Measurements from ENCODE around the gene LINC01488. TPM values are rescaled to one million over a fixed set of nuclear protein-coding genes. Genes with fewer than 3 reads are reported as not detected.

Gene LINC01488
- total RNA-seq, 4 donors from 2014 or later, result not detected

DNA sequence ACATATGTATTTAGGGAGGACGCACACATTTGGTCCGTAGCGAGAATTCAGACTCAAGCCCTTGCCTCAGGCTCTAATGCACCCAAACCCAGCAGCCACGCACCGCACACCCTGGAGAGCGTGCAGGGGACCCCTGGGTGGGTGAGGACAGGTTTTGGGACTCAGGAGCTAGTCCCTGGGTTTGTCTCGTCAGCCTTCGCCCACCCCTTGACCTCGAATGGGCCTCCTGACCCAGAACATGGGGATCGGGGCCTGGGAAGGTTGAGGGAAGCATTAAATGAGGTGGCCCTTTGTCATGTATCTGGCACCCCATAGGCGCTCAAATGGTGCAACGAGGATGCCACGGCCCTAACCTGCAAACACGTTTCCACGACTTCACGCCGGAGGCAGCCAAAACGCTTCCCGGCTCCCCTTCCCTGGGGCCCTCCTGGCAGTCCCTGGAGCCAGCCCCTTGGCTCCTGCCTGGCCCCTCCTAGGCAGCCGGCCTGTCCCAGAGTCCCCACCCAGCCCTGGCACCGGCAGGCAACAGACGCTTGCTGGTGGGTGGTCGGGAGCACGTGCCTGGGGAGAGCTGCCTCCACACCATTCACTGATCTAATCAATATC lies 5.5 kb upstream of the LINC01488 start:
- Histone ChIP-seq H3K4me1 (peaks cover 0 to 24% (median 4%) of the 10 kb centered on the region in 4 donors), H3K27me3 (no peaks in the 10 kb centered on the region), H3K27ac (no peak overlapping the region), H3K4me3 (no peak overlapping the region), H3K9me3 (no peaks in the 10 kb centered on the region), H3K36me3 (peaks cover 0 to 5% (median 0%) of the 10 kb centered on the region in 3 donors)
- TF ChIP-seq, protein P1, sequence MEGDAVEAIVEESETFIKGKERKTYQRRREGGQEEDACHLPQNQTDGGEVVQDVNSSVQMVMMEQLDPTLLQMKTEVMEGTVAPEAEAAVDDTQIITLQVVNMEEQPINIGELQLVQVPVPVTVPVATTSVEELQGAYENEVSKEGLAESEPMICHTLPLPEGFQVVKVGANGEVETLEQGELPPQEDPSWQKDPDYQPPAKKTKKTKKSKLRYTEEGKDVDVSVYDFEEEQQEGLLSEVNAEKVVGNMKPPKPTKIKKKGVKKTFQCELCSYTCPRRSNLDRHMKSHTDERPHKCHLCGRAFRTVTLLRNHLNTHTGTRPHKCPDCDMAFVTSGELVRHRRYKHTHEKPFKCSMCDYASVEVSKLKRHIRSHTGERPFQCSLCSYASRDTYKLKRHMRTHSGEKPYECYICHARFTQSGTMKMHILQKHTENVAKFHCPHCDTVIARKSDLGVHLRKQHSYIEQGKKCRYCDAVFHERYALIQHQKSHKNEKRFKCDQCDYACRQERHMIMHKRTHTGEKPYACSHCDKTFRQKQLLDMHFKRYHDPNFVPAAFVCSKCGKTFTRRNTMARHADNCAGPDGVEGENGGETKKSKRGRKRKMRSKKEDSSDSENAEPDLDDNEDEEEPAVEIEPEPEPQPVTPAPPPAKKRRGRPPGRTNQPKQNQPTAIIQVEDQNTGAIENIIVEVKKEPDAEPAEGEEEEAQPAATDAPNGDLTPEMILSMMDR (IDR thresholded peaks at IDR 0.05), result no peak
- no peak for TF ChIP-seq POLR2A (IDR thresholded peaks at IDR 0.05)
- DNase-seq, result no peak

- DNase-seq, result no peak
These were observed 4.9 kb upstream of the LINC01488 start for GRCh38 chr11:69476509-69476961.

DNA sequence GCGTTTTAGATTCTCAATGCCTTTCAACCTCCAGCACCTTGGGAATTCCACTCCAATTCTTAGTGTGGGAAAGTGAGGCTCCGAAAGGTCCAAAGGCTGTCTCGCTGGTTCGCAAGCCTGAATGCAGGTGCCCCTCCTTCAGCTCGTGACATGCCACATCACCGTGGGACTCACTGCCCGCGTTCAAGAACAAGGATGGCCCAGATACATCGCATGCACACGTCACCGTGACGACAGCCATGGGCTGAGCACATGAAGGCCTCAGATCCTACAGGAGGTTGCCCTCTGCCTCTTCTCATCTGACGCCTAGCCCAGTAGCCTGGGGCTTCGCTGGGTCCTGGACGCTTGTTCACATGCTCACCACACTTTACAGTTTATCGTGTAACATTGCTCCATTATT lies 4.4 kb upstream of the LINC01488 start:
- H3K4me3 ChIP-seq, result no peak overlapping the region
- no peak overlapping the region for H3K27ac ChIP-seq
- no peaks in the 10 kb centered on the region for H3K9me3 ChIP-seq
- peaks cover 0 to 25% (median 4%) of the 10 kb centered on the region in 4 donors for H3K4me1 ChIP-seq
- TF ChIP-seq, protein P1 (IDR thresholded peaks at IDR 0.05), result no peak
- no peaks in the 10 kb centered on the region for H3K27me3 ChIP-seq
- peaks cover 0 to 5% (median 0%) of the 10 kb centered on the region in 3 donors for H3K36me3 ChIP-seq
- DNase-seq, result no peak

More at GRCh38 chr11:69476509-69476961, 4.9 kb upstream of the LINC01488 start:
- Histone ChIP-seq H3K4me1 (peaks cover 0 to 25% (median 4%) of the 10 kb centered on the region in 4 donors), H3K27ac (no peak overlapping the region), H3K9me3 (no peaks in the 10 kb centered on the region), H3K27me3 (no peaks in the 10 kb centered on the region), H3K4me3 (no peak overlapping the region), H3K36me3 (peaks cover 0 to 5% (median 0%) of the 10 kb centered on the region in 3 donors)
- TF ChIP-seq POLR2A (IDR thresholded peaks at IDR 0.05), result no peak
- TF ChIP-seq, protein P1 (IDR thresholded peaks at IDR 0.05), result no peak

DNA sequence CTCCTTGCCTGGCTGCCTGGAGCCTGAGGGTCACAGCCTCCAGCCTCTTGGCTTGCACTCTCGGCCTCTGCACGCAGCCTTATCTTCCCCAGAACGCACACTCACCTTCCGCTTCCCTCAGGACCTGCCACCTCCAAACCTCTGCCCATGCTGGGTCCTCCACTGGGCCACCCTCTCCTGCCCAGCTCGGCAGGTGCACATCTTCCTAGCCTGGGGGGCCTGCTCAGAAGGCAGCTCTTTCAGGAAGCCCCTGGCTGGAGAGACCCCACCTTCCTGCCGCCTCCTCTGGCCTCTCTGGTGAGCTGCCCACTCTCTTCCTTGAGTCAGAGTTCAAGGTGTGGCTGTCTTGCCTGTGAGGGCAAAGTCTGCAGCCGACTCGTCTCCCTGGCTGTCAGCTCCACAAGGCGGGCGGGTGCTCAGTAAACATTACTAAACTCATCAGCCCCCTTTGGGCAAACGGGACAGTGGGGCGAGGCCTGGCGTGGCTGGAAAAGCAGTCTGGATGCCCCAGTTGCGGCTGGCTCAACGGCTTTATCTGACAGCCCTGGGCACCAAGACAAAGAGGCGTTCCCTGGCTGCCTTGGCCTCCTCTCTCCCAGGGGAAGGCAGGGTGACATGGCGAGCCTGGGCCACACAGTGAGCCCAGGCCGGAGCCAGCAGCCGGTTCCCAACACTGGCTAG lies 1.7 kb upstream of the LINC01488 start:
- Histone ChIP-seq H3K4me3 (peak overlapping the region in 2 of 4 donors; percentile 54 to 55), H3K4me1 (peaks cover 0 to 25% (median 4%) of the 10 kb centered on the region in 4 donors), H3K27ac (peak overlapping the region in 3 of 4 donors; percentile 78 to 91 (median 90)), H3K36me3 (peaks cover 0 to 5% (median 0%) of the 10 kb centered on the region in 3 donors), H3K9me3 (no peaks in the 10 kb centered on the region), H3K27me3 (no peaks in the 10 kb centered on the region)
- DNase-seq, result peak in 2 of 3 donors; percentile 91 to 92
- peak; percentile 89 to 92 for TF ChIP-seq POLR2A (IDR thresholded peaks at IDR 0.05)
- TF ChIP-seq, protein P1 (IDR thresholded peaks at IDR 0.05), result peak in 2 of 6 experiments; percentile 3 to 9

DNA sequence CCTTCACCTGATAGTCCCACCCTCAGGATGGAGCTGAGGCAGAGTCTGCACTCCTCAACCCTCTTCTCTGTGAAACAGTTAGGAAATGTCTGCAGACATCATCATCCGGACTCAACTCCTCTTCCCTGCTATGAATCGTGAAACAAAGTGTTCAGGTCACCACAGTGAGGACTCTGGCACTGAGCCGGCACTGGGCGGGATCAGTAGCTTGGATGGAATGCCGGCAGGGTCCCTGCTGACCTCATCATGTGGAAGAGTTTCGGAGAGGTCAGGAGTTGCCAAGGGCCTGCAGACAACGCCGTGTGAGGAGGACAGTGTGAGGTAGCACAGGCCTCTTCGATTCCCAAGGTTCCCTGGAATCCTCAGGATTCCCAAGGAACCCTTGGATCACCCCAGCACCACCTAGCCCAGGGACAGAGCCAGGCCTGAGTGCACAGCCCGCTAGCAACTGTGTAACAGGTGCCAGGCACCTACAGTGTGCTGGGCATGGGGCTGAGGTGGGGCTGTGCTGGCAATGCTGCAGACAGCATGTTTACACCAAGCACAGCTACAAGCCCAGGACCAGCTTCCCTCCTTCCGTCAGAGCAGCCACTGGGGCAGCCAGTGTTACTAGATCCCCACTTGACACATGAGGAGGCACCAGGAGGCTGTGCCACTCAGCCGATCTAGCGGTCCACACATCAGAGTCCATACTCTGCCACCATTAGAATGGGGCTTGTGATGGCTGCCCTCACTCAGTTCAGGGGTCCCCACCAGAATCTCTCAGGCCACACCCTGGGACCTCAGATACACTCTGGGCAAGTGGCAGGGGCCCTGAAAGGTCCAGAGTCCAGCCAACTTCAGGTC lies 693 bp upstream of the LINC01488 start:
- TF ChIP-seq, protein P1 (IDR thresholded peaks at IDR 0.05), result no peak
- TF ChIP-seq POLR2A (IDR thresholded peaks at IDR 0.05), result no peak
- Histone ChIP-seq H3K36me3 (peaks cover 0 to 5% (median 0%) of the 10 kb centered on the region in 3 donors), H3K9me3 (no peaks in the 10 kb centered on the region), H3K27ac (peak overlapping the region in 3 of 4 donors; percentile 78 to 91 (median 90)), H3K27me3 (no peaks in the 10 kb centered on the region), H3K4me3 (no peak overlapping the region), H3K4me1 (peaks cover 0 to 25% (median 4%) of the 10 kb centered on the region in 4 donors)
- DNase-seq, result peak in 2 of 3 donors; percentile 74 to 80

All from Peyer's patch (tissue), 4 donors.